Measurements from ENCODE around the gene PRR29. TPM values are rescaled to one million over a fixed set of nuclear protein-coding genes. Genes with fewer than 3 reads are reported as not detected.
A peak's percentile ranks its signal among the peaks of the same experiment; 100 is the strongest.

Gene PRR29
- total RNA-seq, 4 donors from 2014 or later, result 0.27 TPM; not detected in 3

DNA sequence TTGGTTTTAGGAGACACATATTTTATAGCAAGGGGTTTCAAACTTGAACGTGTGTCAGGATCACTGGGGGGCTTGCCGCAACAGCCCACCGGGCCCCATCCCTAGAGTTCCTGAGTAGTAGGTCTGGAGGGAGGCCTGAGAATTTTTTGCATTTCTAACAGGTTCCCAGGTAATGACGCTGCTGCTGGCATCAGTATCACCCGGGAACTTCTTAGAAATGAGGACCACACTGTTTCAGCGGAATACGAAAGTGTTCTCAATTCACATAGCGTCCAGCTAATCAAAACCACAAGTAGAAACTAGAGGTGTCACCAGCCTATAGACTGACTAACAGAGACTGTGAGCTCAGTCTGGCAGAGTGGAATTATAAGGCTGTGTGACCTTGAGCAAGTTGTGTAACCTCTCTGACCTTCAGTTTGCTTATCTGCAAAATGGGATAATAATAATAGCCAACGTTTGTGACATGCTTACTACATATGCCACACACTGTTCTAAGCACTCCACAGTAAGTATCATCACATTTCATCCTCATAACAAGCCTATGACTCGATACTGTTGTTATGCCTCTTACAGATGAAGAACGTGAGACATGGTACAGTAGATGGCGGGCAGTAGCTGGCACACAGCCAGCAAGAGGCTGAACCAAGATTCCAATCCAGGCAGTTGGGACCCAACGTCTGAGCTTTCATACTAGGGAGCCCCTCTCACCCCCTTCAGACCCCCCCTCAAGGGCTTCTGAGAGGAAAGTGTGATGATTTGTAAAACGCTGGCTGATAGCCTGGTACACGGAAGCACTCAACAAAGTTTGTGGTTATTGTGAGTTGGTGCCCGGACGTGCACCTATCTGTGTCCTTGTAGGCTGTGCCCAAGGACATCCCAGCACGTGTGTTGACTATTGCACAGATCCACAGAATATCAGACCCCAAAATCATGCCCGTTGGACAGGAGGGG, 26.9 kb downstream of the PRR29 start:
- peak in 1 of 3 donors; percentile 67 for DNase-seq
- Histone ChIP-seq H3K9me3 (no peaks in the 10 kb centered on the region), H3K4me3 (peak overlapping the region in 1 of 4 donors; percentile 27), H3K27me3 (no peaks in the 10 kb centered on the region), H3K36me3 (no peaks in the 10 kb centered on the region), H3K4me1 (peaks cover 0 to 13% (median 0%) of the 10 kb centered on the region in 4 donors), H3K27ac (peak overlapping the region; percentile 17 to 67 (median 64))
- no peak for TF ChIP-seq POLR2A (IDR thresholded peaks at IDR 0.05)
- TF ChIP-seq, protein P1, sequence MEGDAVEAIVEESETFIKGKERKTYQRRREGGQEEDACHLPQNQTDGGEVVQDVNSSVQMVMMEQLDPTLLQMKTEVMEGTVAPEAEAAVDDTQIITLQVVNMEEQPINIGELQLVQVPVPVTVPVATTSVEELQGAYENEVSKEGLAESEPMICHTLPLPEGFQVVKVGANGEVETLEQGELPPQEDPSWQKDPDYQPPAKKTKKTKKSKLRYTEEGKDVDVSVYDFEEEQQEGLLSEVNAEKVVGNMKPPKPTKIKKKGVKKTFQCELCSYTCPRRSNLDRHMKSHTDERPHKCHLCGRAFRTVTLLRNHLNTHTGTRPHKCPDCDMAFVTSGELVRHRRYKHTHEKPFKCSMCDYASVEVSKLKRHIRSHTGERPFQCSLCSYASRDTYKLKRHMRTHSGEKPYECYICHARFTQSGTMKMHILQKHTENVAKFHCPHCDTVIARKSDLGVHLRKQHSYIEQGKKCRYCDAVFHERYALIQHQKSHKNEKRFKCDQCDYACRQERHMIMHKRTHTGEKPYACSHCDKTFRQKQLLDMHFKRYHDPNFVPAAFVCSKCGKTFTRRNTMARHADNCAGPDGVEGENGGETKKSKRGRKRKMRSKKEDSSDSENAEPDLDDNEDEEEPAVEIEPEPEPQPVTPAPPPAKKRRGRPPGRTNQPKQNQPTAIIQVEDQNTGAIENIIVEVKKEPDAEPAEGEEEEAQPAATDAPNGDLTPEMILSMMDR (IDR thresholded peaks at IDR 0.05), result no peak

DNA sequence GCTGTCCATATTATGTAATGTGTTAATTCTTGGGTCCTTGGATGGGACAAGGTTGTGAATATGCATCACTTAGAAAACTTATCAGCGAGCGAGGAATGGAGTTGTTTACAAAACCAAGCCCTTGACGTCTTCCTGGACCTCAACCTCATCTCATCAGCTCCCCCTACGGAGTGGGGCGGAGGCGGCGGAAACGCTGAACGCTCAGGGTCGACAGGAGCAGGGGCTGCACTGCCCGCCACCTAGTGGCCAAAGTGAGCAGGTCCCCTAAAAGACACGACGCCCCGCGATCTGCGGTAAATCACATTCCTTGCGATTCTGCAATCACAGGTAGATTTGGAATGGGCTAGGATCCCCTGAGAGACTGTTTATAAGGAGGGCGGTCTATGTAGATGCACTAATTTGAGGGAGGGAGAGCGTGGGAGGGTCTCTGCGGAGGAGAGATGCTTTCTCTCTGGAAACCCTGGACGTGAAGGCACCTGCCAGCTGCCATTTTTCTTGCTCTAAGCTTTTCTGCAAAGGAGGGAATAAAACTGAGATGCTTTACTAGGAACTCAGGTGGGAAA, 27.7 kb downstream of the PRR29 start:
- no peaks in the 10 kb centered on the region for H3K36me3 ChIP-seq
- no peak for TF ChIP-seq POLR2A (IDR thresholded peaks at IDR 0.05)
- TF ChIP-seq, protein P1 (IDR thresholded peaks at IDR 0.05), result peak; percentile 85 to 98 (median 92)
- DNase-seq, result peak; percentile 80 to 96 (median 91)
- H3K27ac ChIP-seq, result peak overlapping the region; percentile 17 to 67 (median 64)
- no peaks in the 10 kb centered on the region for H3K9me3 ChIP-seq
- peaks cover 0 to 12% (median 0%) of the 10 kb centered on the region in 4 donors for H3K4me1 ChIP-seq
- H3K4me3 ChIP-seq, result peak overlapping the region in 1 of 4 donors; percentile 27
- H3K27me3 ChIP-seq, result no peaks in the 10 kb centered on the region

DNA sequence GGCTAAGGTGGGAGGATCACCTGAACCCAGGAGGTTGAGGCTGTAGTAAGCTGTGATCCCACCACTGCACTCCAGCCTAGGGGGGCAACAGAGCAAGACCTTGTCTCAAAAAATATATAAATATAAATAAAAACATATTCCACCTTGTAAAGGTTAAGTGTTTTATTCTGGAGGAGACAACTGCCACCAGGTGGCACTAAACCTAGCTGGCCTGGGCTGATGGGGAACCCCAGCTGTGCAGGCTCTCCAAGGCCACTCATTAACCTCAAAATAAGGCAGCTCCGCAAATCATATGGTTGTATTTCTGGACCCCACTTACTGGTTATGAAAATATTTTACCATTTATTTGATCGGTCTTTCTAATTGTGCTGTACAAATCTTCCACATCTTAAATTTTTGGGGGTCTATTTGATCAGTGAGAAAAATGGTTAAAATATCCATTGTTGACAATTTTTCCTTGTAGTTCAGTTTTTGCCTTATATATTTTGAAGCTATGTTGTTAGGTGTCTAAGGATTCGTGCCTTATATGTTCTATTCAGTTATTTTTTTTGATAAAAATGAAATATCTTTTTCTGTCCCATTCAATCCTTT, 30.8 kb downstream of the PRR29 start:
- peak in 2 of 3 donors; percentile 80 to 92 for DNase-seq
- no peaks in the 10 kb centered on the region for H3K36me3 ChIP-seq
- no peaks in the 10 kb centered on the region for H3K27me3 ChIP-seq
- H3K9me3 ChIP-seq, result no peaks in the 10 kb centered on the region
- no peak overlapping the region for H3K4me3 ChIP-seq
- H3K4me1 ChIP-seq, result peaks cover 0 to 4% (median 0%) of the 10 kb centered on the region in 4 donors
- no peak for TF ChIP-seq POLR2A (IDR thresholded peaks at IDR 0.05)
- TF ChIP-seq, protein P1 (IDR thresholded peaks at IDR 0.05), result peak; percentile 45 to 87 (median 68)
- no peak overlapping the region for H3K27ac ChIP-seq

DNA sequence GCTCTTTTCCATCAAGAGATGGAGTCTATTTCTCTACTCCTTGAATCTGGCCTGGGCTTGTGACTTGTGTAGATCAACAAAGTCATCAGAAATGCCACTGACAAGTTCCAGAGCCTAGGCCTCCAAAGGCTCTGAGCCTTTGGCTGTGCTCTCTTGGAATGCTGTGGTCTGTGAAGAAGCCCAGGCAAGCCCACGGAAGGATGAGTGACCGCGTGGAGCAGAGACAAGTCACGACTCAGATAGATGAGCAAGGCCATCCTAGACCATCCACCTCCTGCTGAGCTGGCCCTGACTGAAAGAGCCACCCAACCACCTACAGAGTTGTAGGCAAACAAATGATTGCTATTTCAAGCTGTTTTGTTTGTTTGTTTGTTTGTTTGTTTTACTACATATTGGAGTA, 33.9 kb downstream of the PRR29 start:
- H3K9me3 ChIP-seq, result no peaks in the 10 kb centered on the region
- H3K4me1 ChIP-seq, result no peaks in the 10 kb centered on the region
- H3K36me3 ChIP-seq, result no peaks in the 10 kb centered on the region
- no peaks in the 10 kb centered on the region for H3K27me3 ChIP-seq
- no peak overlapping the region for H3K4me3 ChIP-seq
- no peak overlapping the region for H3K27ac ChIP-seq
- TF ChIP-seq POLR2A (IDR thresholded peaks at IDR 0.05), result no peak
- TF ChIP-seq, protein P1 (IDR thresholded peaks at IDR 0.05), result no peak
- DNase-seq, result peak in 1 of 3 donors; percentile 28

DNA sequence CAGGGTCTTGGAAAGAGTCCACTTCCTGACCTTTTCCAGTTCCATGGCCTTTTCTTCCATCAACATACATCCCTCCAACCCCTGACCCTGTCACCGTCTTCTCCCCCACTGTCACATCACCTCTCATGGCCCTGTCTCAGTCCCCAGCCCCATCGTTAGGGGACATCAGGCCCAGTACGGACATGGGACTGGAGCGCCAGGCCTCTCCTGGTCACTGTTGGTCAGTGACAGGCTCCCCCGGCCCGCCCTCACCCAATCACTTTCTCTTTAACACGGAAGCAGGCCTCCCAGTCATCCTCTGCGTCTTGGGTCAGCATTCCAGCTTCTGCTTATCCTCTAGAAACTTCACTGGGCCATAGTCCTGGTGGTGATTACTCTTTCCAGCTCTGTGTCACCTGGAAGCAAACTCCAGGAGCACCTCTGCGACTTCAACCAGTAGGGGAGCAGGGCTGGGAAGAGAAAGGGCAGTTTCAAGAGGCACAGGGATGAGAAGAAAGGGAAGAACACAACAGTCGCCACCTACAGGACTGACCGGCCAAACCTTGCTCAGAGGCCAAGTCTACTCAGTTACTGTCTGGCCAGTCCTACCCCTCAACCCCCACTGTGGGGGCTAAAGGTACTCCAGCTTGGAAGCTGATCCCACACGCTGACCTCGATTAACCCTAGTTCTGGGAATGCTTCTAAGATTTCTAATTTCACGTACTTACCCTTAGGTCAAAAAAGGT, 38.2 kb downstream of the PRR29 start:
- peak in 1 of 3 donors; percentile 41 for DNase-seq

More for the DNA sequence above, 38.2 kb downstream of the PRR29 start:
- no peak overlapping the region for H3K27ac ChIP-seq
- H3K27me3 ChIP-seq, result no peaks in the 10 kb centered on the region
- H3K36me3 ChIP-seq, result peaks cover 0 to 9% (median 0%) of the 10 kb centered on the region in 3 donors
- no peaks in the 10 kb centered on the region for H3K9me3 ChIP-seq
- TF ChIP-seq, protein P1 (IDR thresholded peaks at IDR 0.05), result no peak
- no peak for TF ChIP-seq POLR2A (IDR thresholded peaks at IDR 0.05)
- no peak overlapping the region for H3K4me3 ChIP-seq
- H3K4me1 ChIP-seq, result peaks cover 0 to 14% (median 0%) of the 10 kb centered on the region in 4 donors
